ENCODE measurements around the gene TOMT.
A peak's percentile ranks its signal among the peaks of the same experiment; 100 is the strongest.
"Not testable (repeated sequence)": the region's sequence is repeated elsewhere in the genome, so short reads cannot be mapped to it uniquely, and the experiment has no call there.

Gene TOMT

DNA sequence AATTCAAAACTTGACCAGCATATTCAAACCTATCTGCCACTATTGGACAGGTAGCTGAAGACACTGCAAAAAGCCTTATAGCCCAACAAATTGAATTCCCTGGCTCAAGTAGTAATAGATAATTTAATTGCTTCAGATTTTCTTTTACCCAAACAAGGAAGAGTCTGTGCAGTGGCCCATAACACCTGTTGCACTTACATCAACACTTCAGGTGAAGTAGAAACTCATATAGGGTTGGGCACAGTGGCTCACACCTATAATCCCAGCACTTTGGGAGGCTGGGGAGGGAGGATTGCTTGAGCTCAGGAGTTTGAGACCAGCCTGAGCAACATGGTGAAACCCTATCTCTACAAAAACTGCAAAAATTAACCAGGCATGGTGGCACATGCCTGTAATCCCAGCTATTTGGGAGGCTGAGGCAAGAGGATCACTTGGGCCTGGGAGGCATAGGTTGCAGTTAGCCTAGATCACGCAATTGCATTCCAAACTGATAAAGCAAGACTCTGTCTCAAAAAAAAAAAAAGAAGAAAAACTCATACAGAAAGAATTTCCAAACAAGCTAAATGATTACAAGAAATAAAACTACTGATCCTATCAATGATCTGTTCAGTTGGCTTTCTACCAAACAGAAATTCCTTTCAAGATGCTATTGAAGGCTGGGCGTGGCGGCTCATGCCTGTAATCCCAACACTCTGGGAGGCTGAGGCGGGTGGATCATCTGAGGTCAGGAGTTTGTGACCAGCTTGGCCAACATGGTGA lies 39.3 kb downstream of the TOMT start:
- peak; percentile 64 for DNase-seq (ENCODE audit: low read depth)
- TF ChIP-seq CTCF (conservative IDR thresholded peaks at IDR 0.05; ENCODE audit: low read depth, low read length) = no peak
- no peak overlapping the region for H3K4me3 ChIP-seq (ENCODE audit: low read depth, low read length)

GRCh38 chr11:72146625-72147024 lies 40.9 kb downstream of the TOMT start:
- H3K4me3 ChIP-seq (ENCODE audit: low read depth, low read length) = no peak overlapping the region
- no peak for TF ChIP-seq CTCF (conservative IDR thresholded peaks at IDR 0.05; ENCODE audit: low read depth, low read length)
- no peak for DNase-seq (ENCODE audit: low read depth)

DNA sequence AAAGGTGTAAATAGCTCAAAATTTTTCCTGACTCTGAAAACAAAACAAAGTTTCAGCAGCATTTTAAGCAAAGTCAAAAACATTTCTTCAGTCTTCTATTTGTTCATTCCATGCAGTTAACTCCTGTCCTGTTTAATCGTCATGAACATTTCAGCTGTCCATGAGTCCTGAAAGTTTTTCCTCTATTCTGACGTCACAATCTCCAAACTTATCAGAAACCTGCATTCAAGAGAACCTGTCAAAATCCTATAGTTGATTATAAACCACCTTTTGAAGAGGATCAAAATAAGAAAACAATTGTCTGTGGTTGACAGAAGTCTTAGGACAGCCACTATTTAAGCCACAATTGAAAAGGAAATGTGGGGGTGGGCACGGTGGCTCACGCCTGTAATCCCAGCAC lies 45.2 kb downstream of the TOMT start:
- TF ChIP-seq CTCF (conservative IDR thresholded peaks at IDR 0.05; ENCODE audit: low read depth, low read length) = no peak
- no peak for DNase-seq (ENCODE audit: low read depth)
- H3K4me3 ChIP-seq (ENCODE audit: low read depth, low read length) = no peak overlapping the region

DNA sequence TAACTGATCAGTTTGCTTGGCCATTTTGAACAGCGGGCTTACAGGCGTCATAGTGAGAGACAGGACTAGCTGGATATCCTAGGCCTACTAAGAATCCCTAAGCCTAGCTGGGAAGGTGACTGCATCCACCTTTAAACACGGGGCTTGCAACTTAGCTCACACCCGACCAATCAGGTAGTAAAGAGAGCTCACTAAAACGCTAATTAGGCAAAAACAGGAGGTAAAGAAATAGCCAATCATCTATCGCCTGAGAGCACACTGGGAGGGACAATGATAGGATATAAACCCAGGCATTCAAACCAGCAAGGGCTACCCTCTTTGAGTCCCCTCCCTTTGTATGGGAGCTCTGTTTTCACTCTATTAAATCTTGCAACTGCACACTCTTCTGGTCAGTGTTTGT lies 48.1 kb downstream of the TOMT start:
- DNase-seq (ENCODE audit: low read depth); H3K4me3 ChIP-seq (ENCODE audit: low read depth, low read length): not testable (repeated sequence)

DNA sequence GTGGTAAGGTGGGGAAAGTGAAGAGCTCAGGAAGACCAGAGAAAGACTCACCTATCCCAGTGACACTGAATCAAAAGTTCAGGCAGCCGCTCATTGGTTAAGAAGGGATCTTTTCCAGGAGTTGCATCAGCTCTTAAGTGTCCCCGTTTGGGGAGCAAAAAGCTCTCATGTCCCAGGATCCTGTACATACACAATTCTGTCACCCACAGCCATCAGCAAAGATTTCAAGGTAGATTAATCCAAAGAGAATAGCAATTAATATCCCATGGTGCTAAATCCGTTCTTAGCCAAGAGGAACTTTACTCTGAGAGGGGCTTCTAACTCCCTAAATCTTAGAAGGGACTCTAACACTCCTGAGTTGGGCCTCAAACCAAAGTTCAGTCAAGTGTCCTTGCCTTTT lies 49.1 kb downstream of the TOMT start:
- DNase-seq (ENCODE audit: low read depth) = no peak
- H3K4me3 ChIP-seq (ENCODE audit: low read depth, low read length) = no peak overlapping the region
- TF ChIP-seq CTCF (conservative IDR thresholded peaks at IDR 0.05; ENCODE audit: low read depth, low read length) = no peak

GRCh38 chr11:72155751-72156150 lies 50.0 kb downstream of the TOMT start:
- TF ChIP-seq CTCF (conservative IDR thresholded peaks at IDR 0.05; ENCODE audit: low read depth, low read length) = no peak
- DNase-seq (ENCODE audit: low read depth) = no peak
- H3K4me3 ChIP-seq (ENCODE audit: low read depth, low read length) = no peak overlapping the region

DNA sequence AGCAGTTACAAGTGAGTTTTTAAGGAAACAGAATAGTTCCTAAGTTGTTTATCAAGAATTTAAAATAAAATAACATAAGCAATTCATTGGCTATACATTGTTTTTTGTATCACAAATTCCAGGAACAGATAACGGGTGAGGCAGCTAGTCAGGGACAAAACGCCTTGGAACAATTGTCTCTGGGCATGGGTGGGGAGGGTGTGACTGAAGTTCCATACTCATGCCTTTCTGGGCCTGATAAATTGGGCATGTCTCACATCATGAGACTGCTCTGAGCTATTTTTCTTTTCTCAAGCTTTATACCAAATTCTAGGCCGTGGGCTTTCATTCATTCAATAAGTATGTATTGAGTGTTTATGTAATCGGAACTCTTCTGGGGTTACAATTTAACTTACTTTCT lies 51.4 kb downstream of the TOMT start:
- H3K4me3 ChIP-seq (ENCODE audit: low read depth, low read length) = no peak overlapping the region
- TF ChIP-seq CTCF (conservative IDR thresholded peaks at IDR 0.05; ENCODE audit: low read depth, low read length) = no peak
- DNase-seq (ENCODE audit: low read depth) = no peak
